OCI-LY1 (cell line): ENCODE results near the gene KCNMB1.

Experiments used
- H2AFZ ChIP-seq: fragments of 200-600 bp; sonication (generic), shearing (Covaris generic); 2 replicates; pipeline ENCODE4 v1.6.0; 2014; ENCODE audit warnings: antibody characterized with exemption, mild to moderate bottlenecking, low read length
- H3F3A ChIP-seq: fragments of 200-600 bp; sonication (generic), shearing (Covaris generic); 2 replicates; pipeline ENCODE4 v1.6.0; 2014; ENCODE audit warnings: mild to moderate bottlenecking, antibody characterized with exemption, low read length, moderate library complexity; ENCODE audit not compliant: insufficient read depth
- H3K27ac ChIP-seq: fragments of 200-600 bp; sonication (generic); 2 replicates; pipeline ENCODE4 v1.5.1; 2014; ENCODE audit warnings: low read length, mixed run types, mild to moderate bottlenecking, low read depth; ENCODE audit not compliant: poor library complexity, severe bottlenecking
- H3K27me3 ChIP-seq: fragments of 200-600 bp; sonication (generic); 2 replicates; pipeline ENCODE4 v1.6.0; 2014; ENCODE audit warnings: antibody characterized with exemption, mild to moderate bottlenecking, low read length, moderate library complexity; ENCODE audit not compliant: insufficient read depth
- H3K36me3 ChIP-seq: fragments of 200-600 bp; sonication (generic); 2 replicates; pipeline ENCODE4 v1.6.1; 2014; ENCODE audit warnings: mild to moderate bottlenecking, antibody characterized with exemption, low read length, moderate library complexity, mixed read lengths; ENCODE audit not compliant: insufficient read depth
- H3K4me1 ChIP-seq: fragments of 200-600 bp; sonication (generic); 2 replicates; pipeline ENCODE4 v1.5.1; 2014; ENCODE audit warnings: mild to moderate bottlenecking, low read length, moderate library complexity; ENCODE audit not compliant: insufficient read depth, severe bottlenecking
- H3K4me2 ChIP-seq: fragments of 200-600 bp; sonication (generic), shearing (Covaris generic); 2 replicates; pipeline ENCODE4 v1.6.1; 2014; ENCODE audit warnings: low read length
- H3K4me3 ChIP-seq: fragments of 200-600 bp; sonication (generic); 2 replicates; pipeline ENCODE4 v1.5.1; 2014; ENCODE audit warnings: low read length, low read depth, mild to moderate bottlenecking, mixed read lengths; ENCODE audit not compliant: poor library complexity, severe bottlenecking
- H3K79me2 ChIP-seq: fragments of 200-600 bp; shearing (Covaris generic); 2 replicates; pipeline ENCODE4 v1.6.1; 2016; ENCODE audit warnings: mixed run types, low read length, mixed read lengths; ENCODE audit not compliant: insufficient read depth
- H3K9ac ChIP-seq: fragments of 200-600 bp; sonication (generic), shearing (Covaris generic); 2 replicates; pipeline ENCODE4 v1.6.1; 2014; ENCODE audit warnings: mild to moderate bottlenecking, low read length, mixed read lengths
- H3K9me2 ChIP-seq: fragments of 200-600 bp; sonication (generic), shearing (Covaris generic); 2 replicates; pipeline ENCODE4 v1.6.1; 2014; ENCODE audit warnings: low read depth, mild to moderate bottlenecking, low read length, mixed read lengths
- H3K9me3 ChIP-seq: fragments of 200-600 bp; shearing (Covaris generic); 2 replicates; pipeline ENCODE4 v1.6.1; 2014; ENCODE audit warnings: low read length, mixed read lengths
- H4K20me1 ChIP-seq: fragments of 200-600 bp; sonication (generic), shearing (Covaris generic); 2 replicates; pipeline ENCODE4 v1.6.0; 2016; ENCODE audit warnings: mild to moderate bottlenecking, low read length; ENCODE audit not compliant: insufficient read depth
- EZH2 ChIP-seq: fragments of 200-600 bp; sonication (generic), shearing (Covaris generic); IDR thresholded peaks from 2 replicates; pipeline ENCODE4 v1.8.0; 2017; ENCODE audit warnings: borderline replicate concordance, mixed run types, mild to moderate bottlenecking, antibody characterized with exemption, low read length, moderate library complexity, mixed read lengths
- TF ChIP-seq, protein P1 (sequence below): fragments of 200-600 bp; sonication (generic), shearing (Covaris generic); IDR thresholded peaks from 2 replicates; pipeline ENCODE4 v1.5.1; 2017; ENCODE audit warnings: mild to moderate bottlenecking, antibody characterized with exemption, low read length, moderate library complexity, mixed read lengths

KCNMB1 gene

DNA sequence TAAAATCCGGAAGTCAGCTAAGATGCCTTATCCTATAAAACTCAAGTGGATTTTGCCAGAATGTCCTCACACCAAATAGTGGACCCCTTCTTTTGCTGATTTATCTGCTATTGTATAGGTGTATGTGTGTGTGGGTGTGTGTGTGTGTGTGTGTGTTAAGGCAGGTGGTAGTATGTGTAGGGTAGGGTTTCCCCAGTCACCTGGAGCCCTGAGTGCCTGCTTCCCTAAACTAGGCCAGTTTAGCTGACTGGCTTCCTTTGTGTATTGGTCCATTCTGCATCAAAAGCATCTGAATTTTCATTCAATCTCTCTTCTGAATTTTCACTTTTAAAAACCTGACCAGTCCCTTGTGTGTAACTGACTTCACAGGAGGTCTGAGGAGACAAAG is 49.4 kb downstream of the KCNMB1 start:
- Histone ChIP-seq H2AFZ (no peak overlapping the region), H3K9me2 (no peaks in the 10 kb centered on the region), H3K4me1 (no peaks in the 10 kb centered on the region), H3K9me3 (peaks cover 4% of the 10 kb centered on the region; the same call in 1 of the 2 replicates), H3F3A (no peaks in the 10 kb centered on the region), H3K4me2 (no peak overlapping the region), H3K9ac (no peak overlapping the region), H3K27me3 (no peaks in the 10 kb centered on the region; the same call in 1 of the 2 replicates), H3K79me2 (no peaks in the 10 kb centered on the region), H3K36me3 (no peaks in the 10 kb centered on the region), H4K20me1 (no peaks in the 10 kb centered on the region), H3K27ac (no peak overlapping the region), H3K4me3 (no peak overlapping the region)
- no peak for TF ChIP-seq EZH2
- TF ChIP-seq, protein P1, sequence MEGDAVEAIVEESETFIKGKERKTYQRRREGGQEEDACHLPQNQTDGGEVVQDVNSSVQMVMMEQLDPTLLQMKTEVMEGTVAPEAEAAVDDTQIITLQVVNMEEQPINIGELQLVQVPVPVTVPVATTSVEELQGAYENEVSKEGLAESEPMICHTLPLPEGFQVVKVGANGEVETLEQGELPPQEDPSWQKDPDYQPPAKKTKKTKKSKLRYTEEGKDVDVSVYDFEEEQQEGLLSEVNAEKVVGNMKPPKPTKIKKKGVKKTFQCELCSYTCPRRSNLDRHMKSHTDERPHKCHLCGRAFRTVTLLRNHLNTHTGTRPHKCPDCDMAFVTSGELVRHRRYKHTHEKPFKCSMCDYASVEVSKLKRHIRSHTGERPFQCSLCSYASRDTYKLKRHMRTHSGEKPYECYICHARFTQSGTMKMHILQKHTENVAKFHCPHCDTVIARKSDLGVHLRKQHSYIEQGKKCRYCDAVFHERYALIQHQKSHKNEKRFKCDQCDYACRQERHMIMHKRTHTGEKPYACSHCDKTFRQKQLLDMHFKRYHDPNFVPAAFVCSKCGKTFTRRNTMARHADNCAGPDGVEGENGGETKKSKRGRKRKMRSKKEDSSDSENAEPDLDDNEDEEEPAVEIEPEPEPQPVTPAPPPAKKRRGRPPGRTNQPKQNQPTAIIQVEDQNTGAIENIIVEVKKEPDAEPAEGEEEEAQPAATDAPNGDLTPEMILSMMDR, result no peak

DNA sequence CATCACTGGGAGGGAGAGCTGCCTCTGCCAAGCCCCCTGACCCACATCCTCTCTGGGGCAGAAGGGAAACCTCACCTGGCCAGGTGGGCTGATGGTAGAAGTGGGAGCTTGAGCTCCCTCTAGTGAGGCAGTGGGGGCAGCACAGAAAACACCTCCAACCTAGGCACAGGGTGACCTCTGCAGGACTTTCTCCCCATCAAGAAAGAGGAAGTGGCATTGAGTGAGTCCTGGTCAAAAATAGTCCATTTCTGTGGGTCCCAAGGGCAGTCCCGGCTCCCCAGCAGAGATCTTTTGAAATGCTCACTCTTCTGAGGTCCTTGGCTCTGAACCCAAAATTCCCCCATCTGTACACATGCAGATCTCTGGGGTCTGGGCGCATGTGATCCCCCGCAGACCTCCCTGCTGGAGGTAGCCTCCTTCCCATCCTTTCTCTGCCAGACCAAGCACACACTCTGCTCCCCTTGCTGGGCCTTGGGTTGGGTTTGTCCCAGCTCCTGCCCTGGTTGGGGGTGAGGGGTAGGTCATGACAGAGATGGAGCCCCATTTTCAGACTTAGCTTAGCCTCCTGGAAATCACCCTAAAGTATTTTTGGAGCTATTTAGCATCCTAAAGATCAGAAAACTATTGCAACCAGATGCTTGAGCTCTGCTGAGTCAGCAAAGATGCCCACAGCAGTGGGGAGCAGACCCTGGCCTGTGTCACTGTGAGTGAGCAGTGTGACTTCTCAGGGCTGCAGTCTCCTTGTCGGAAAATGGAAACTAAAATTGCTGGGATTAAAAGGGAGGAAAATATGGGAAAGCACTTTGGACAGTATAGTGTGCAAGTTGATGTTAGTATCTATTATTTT is 50.0 kb downstream of the KCNMB1 start:
- no peak overlapping the region for H2AFZ ChIP-seq

DNA sequence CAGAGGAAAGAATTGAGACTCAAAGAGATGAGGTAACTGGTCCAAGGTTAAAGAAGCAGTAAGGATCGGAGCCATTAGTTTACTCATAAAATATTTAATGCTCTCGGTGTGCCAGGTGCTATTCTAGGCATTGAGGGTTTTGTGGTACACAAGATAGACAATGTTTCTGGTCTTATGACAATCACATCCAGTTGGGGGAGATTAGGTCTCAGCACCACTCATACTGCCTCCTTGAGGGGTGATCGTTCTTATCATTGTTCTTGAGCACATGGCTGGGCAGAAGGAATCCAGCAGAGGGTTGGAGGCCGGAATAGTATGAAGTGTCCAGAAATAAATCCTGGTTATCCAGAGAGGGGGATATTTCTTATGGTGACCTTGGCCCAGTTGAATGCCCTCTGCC is 50.9 kb downstream of the KCNMB1 start:
- Histone ChIP-seq H3K79me2 (no peaks in the 10 kb centered on the region), H3K4me3 (no peak overlapping the region), H3K4me2 (no peak overlapping the region), H3K9ac (no peak overlapping the region), H4K20me1 (no peaks in the 10 kb centered on the region), H2AFZ (no peak overlapping the region), H3K36me3 (no peaks in the 10 kb centered on the region), H3K4me1 (no peaks in the 10 kb centered on the region), H3F3A (no peaks in the 10 kb centered on the region), H3K27me3 (peaks cover 4% of the 10 kb centered on the region; the same call in 1 of the 2 replicates), H3K27ac (no peak overlapping the region), H3K9me2 (no peaks in the 10 kb centered on the region), H3K9me3 (peaks cover 4% of the 10 kb centered on the region; the same call in 1 of the 2 replicates)
- no peak for TF ChIP-seq EZH2
- TF ChIP-seq, protein P1, result no peak

More for the DNA sequence above, 50.0 kb downstream of the KCNMB1 start:
- Histone ChIP-seq H4K20me1 (no peaks in the 10 kb centered on the region), H3K27ac (no peak overlapping the region), H3K4me3 (no peak overlapping the region), H3K36me3 (no peaks in the 10 kb centered on the region), H3F3A (no peaks in the 10 kb centered on the region), H3K79me2 (no peaks in the 10 kb centered on the region), H3K9me2 (no peaks in the 10 kb centered on the region), H3K27me3 (0 out of 2 replicates have a peak, but pooled peaks cover under 1% of the 10 kb centered on the region), H3K9ac (no peak overlapping the region), H3K9me3 (peaks cover 4% of the 10 kb centered on the region; the same call in 1 of the 2 replicates), H3K4me2 (no peak overlapping the region), H3K4me1 (no peaks in the 10 kb centered on the region)
- TF ChIP-seq, protein P1, result peak; percentile 68
- TF ChIP-seq EZH2, result no peak
